ENCODE results near the gene IBSP.

Gene IBSP

GRCh38 chr4:87799301-87800113 lies at the start of gene IBSP:
IBSP (plus strand) TSS chr4:87799554; CDS start chr4:87802362, 2,808 bp downstream.
- no peak for ATAC-seq

- no peak for ATAC-seq
Measured at GRCh38 chr4:87749883-87750282, 49.5 kb upstream of the IBSP start.

GRCh38 chr4:87758270-87758669 lies 41.1 kb upstream of the IBSP start:
- ATAC-seq = no peak

GRCh38 chr4:87762311-87762710 lies 37.0 kb upstream of the IBSP start:
- ATAC-seq = no peak

GRCh38 chr4:87781569-87781968 lies 17.8 kb upstream of the IBSP start:
- no peak for ATAC-seq

GRCh38 chr4:87783781-87784180 lies 15.6 kb upstream of the IBSP start:
- ATAC-seq = no peak

- no peak for ATAC-seq
Measured at GRCh38 chr4:87785731-87786509, 13.4 kb upstream of the IBSP start.

- ATAC-seq = no peak
Measured at GRCh38 chr4:87802858-87803257, 3.5 kb downstream of the IBSP start.

GRCh38 chr4:87803421-87803820 lies 4.1 kb downstream of the IBSP start:
- no peak for ATAC-seq

- no peak for ATAC-seq
Measured at GRCh38 chr4:87804871-87805270, 5.5 kb downstream of the IBSP start.

GRCh38 chr4:87805971-87806370 lies 6.6 kb downstream of the IBSP start:
- ATAC-seq = no peak

- no peak for ATAC-seq
Measured at GRCh38 chr4:87806520-87806919, 7.2 kb downstream of the IBSP start.

- no peak for ATAC-seq
Measured at GRCh38 chr4:87807402-87807801, 8.0 kb downstream of the IBSP start.

- ATAC-seq = no peak
Measured at GRCh38 chr4:87811977-87812376, 12.6 kb downstream of the IBSP start.

- ATAC-seq = no peak
Measured at GRCh38 chr4:87819281-87819919, 20.0 kb downstream of the IBSP start.

GRCh38 chr4:87823200-87823599 lies 23.8 kb downstream of the IBSP start:
- no peak for ATAC-seq

GRCh38 chr4:87823724-87824123 lies 24.4 kb downstream of the IBSP start:
- no peak for ATAC-seq

- ATAC-seq = no peak
Measured at GRCh38 chr4:87824352-87824751, 25.0 kb downstream of the IBSP start.

GRCh38 chr4:87832669-87833068 lies 33.3 kb downstream of the IBSP start, which contains the start of gene MEPE:
MEPE (plus strand) TSS chr4:87832969; CDS start chr4:87834715, 1,746 bp downstream.
- ATAC-seq = no peak

GRCh38 chr4:87834401-87834800 lies 35.0 kb downstream of the IBSP start:
- ATAC-seq = no peak

- no peak for ATAC-seq
Measured at GRCh38 chr4:87835197-87835596, 35.8 kb downstream of the IBSP start.

- ATAC-seq = no peak
Measured at GRCh38 chr4:87835743-87836142, 36.4 kb downstream of the IBSP start.

- ATAC-seq = no peak
Measured at GRCh38 chr4:87838205-87838604, 38.9 kb downstream of the IBSP start.

Data from activated CD4-positive, CD25-positive, alpha-beta regulatory T cell treated with anti-CD3 and anti-CD28 coated beads, Interleukin-2, amount 50 U/mL, for 24 hours (primary cell).